ENCODE measurements around the gene B3GALT6.
"Not testable (repeated sequence)": the region's sequence is repeated elsewhere in the genome, so short reads cannot be mapped to it uniquely, and the experiment has no call there.

Gene B3GALT6

DNA sequence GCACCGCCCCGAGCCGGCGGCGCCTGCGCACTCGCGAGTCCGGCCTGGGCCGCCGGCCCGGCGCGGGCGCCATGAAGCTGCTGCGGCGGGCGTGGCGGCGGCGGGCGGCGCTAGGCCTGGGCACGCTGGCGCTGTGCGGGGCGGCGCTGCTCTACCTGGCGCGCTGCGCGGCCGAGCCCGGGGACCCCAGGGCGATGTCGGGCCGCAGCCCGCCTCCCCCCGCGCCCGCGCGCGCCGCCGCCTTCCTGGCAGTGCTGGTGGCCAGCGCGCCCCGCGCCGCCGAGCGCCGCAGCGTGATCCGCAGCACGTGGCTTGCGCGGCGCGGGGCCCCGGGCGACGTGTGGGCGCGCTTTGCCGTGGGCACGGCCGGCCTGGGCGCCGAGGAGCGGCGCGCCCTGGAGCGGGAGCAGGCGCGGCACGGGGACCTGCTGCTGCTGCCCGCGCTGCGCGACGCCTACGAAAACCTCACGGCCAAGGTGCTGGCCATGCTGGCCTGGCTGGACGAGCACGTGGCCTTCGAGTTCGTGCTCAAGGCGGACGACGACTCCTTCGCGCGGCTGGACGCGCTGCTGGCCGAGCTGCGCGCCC, at the start of gene B3GALT6:
Gene B3GALT6, plus strand, starts transcription at position 30 of the 588 bp plus-strand sequence. Its CDS starts 42 bp downstream, at position 72.
- FAIRE-seq: no peak

DNA sequence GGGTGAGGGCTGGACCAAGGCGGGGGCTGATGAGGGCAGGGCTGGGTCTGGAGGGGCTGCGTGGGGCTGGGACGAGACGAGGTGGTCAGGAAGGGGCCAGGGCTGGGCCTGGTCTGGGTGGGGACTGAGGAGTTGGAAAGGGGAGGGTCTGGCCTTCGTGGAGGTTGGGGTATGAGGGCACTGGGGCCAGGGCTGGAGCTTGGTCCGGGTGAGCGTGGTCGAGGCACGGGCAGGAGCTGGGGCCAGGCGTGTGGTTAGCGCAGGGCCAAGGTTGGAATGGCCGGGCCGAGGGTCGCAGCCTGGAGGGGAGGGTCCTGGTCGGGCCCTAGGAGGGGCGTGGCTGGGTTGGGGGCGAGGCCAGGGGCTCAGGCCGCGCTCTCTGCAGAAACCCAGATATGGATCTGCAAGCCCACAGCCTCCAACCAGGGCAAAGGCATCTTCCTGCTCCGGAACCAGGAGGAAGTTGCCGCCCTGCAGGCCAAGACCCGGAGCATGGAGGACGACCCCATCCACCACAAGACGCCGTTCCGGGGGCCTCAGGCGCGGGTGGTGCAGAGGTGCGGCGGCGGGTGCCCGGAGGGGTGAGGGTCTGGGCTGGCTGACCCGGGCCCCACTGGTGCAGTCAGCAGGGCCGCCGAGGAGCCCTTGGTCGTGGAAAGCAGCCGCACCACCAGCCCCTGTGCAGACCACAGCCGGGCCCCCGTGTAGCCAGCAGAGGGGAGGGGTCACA, 49.4 kb upstream of the B3GALT6 start:
- FAIRE-seq: no peak

DNA sequence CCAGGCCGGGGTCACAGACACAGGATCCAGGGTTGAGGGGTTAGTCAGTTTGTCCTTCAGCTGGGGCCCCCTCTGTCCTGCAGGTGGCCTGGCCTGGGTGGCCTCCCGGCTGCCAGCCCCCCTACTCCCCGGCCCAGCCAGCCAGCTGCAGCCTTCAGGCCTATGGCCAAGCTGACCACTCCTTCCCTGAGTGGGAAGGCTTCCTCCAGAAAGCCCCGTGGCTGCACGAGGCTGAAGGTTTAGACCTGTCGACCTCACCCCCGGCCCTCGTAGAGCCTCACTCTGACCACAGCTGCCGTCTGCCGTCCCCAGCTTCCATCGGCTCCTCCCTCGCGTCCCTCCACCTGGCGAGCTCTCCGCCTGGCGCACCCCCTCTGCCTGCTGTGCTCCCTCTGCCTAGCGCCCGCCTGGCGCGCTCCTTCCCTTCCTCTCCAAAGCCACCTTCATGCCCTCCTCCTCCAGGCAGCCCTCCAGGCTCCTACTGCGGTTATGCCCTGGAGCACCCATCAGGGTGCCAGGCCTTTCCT, 48.8 kb upstream of the B3GALT6 start:
- FAIRE-seq: no peak

DNA sequence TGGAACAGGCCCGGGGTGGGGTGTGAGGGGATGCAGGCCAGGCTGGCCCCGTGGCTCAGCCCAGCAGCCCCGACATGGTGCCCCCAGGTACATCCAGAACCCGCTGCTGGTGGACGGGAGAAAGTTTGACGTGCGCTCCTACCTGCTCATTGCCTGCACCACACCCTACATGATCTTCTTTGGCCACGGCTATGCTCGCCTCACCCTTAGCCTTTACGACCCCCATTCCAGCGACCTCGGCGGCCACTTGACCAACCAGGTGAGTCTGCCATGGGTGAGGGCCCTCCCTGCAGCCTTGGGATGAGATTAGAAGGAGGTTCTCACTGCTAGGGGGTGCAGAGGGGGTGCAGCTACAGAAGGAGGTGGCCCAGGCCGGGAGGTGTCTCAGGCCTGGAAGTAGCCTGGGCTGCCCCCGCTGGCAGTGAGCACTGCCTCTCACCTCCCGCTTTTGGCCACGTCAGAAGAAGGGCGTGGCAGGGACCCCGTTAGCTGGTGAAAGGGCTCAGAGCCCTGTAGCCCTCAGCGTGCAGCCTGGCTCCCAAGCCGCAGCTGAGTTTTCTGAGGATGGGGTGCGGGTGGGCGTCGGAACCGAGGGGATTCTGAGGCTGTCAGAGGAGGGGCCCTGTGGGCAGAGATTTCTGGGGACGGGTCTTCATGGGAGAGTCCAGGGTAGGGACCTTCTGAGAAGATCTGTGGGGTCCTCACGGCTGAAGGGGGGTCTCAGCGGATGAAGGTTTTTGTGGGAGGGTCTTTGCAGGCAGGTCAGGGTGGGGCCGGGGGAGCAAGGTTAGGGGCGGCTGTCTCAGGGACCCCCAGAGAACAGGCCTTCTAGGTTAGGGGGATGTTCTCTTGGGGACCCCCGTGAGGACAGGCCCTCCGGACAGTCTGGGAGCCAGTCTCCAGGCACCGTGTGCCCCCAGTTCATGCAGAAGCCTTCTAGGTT, 47.9 kb upstream of the B3GALT6 start:
- no peak for FAIRE-seq

DNA sequence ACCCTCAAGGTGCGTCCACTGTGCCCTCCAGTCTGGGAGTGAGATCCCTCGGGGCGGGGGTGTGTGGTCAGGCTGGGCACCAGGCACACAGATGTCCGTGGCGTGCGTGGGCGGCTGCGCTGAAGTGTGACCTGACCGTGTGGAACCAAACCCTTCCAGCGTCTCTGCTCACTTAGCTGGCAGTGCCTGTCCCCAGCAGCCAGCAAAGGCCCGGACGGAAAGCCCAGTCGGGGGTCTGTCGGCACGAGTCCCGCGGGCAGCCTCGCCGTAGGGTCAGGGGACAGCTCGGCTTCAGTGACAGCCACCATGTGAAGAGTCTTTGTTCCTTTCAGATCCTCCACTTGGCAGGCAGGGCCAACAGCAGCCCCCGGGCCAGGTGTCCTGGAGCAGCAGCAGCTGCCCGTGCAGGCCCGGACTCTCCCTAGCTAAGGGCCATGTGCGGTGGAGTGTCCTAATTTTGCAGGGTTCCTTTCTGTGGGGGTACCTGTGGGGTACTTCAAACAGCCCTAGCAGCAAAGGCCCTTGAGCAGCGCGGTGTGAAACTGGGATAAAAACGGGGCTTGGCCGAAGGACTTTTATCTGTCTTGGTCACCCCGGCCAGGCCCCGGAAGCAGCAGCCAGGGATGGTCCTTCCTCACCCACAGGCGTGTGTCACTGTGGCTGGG, 46.8 kb upstream of the B3GALT6 start:
- no peak for FAIRE-seq

DNA sequence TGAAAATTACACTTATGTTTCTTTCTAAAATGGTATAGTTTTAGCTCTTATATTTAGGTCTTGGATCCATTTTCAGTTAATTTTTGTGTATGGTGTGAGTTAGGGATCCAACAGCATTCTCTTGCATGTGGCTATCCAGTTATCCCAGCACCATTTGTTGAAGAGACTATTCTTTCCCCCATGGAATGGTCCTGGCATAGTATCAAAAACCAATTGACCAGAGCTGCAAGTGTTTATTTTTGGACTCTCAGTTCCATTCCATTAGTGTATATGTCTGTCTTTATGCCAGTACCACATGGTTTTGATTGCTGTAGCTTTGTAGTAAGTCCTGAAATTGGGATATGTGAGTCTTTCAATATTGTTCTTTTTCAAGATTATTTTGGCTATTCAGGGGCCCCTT, 44.1 kb upstream of the B3GALT6 start:
- no peak for FAIRE-seq

DNA sequence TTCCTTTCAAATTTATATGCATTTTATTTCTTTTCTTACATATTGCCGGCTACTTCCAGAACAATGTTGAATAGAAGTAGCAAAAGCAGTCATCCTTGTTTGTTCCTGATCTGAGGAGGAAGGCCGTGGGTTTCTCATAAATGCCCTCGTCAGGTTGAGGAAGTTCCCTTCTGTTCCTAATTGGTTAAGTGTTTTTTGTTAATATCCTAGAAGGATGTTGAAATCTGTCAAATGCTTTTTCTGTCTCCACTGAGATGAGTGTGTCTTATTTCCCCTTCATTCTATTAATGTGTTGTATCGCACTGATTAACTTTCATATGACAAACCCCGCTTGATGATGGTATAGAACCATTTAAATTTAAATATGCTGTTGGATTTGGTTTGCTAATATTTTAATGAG, 42.9 kb upstream of the B3GALT6 start:
- FAIRE-seq: no peak

DNA sequence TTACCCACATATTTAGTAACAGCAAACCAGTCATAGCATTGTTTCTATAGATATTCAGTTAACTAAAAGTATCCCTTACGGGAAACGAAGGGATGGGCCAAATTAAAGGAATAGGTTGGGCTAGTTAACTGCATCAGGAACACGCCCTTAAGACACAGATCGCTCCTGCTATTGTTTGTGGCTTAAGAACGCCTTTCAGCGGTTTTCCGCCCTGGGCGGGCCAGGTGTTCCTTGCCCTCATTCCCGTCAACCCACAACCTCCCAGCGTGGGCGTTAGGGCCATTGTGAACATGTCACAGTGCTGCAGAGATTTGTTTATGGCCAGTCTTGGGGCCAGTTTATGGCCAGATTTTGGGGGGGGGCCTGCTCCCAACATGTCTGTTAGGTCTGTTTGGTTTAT, 40.3 kb upstream of the B3GALT6 start:
- FAIRE-seq: no peak

DNA sequence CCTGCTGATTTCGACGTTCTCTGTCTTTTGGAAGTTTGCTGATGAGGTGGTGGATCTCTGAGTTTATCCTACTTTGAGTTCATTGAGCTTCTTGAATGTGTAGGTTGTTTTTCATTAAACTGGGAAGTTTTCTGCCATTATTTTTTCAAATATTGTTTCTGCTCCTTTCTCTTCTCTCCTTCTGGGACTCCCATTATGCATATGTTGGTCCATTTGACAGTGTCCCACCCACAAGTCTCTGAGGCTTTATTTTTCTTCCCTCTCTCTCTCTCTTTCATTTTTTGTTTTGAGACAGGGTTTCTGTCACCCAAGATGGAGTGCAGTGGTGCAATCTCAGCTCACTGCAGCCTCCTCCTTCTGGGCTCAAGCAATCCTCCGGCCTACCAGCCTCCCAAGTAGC, 37.3 kb upstream of the B3GALT6 start:
- FAIRE-seq: no peak

DNA sequence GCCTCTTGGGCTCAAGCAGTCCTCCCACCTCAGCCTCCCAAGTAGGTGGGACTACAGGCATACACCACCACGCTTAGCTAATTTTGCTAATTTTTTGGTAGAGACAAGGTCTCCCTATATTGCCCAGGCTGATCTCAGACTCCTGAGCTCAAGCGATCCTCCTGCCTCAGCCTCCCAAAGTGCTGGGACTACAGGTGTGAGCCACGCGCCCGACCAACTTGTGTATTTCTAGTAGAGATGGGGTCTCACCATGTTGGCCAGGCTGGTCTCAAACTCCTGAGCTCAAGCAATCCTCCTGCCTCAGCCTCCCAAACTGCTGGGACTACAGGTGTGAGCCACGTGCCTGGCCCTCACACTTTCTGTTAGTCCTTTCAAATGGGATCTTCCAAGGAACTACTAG, 36.3 kb upstream of the B3GALT6 start:
- not testable (repeated sequence) for FAIRE-seq

DNA sequence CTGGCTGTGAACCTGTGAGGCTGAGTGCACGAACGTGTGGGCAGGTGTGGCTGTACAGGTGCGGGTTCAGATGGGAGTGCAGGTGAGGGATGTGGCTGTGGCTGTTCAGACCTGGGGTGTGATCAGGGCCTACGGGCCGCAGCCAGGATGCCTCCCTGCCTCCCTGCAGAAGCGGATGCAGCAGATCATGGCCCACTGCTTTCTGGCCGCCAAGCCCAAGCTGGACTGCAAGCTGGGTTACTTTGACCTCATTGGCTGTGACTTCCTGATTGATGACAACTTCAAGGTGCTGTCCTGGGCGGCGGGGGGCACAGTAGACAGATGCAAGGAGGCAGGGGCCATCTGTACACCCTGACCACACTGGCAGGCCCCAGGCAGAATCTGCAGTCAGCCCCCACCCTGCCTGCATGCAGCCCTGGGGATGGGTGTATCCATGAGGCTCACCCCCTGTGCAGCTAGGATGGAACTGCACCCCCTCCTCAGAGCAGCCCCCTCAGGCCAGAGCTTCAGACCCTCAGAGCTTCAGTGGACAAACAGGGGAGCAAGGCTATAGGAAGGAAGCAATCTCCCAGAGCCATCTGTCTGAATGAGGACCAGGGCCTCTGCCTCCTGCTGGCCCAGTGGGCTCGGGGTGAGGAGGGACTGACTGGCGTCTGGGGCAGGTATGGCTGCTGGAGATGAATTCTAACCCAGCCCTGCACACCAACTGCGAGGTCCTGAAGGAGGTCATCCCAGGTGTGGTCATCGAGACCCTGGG, 35.4 kb upstream of the B3GALT6 start:
- FAIRE-seq: no peak

DNA sequence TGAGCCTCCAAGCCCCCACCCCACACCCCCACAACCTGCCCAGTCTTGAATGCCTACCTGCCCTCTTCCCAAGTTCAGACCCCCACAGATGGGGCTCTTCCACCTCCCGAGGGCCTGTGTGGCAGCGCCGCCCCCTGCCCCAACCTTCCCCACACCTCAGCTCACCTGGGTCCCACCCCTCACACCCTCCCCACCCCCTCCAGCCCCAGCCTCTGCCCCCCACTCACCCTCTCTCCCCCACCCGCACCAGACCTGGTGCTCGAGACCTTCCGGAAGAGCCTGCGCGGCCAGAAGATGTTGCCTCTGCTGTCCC, 34.9 kb upstream of the B3GALT6 start:
- no peak for FAIRE-seq

DNA sequence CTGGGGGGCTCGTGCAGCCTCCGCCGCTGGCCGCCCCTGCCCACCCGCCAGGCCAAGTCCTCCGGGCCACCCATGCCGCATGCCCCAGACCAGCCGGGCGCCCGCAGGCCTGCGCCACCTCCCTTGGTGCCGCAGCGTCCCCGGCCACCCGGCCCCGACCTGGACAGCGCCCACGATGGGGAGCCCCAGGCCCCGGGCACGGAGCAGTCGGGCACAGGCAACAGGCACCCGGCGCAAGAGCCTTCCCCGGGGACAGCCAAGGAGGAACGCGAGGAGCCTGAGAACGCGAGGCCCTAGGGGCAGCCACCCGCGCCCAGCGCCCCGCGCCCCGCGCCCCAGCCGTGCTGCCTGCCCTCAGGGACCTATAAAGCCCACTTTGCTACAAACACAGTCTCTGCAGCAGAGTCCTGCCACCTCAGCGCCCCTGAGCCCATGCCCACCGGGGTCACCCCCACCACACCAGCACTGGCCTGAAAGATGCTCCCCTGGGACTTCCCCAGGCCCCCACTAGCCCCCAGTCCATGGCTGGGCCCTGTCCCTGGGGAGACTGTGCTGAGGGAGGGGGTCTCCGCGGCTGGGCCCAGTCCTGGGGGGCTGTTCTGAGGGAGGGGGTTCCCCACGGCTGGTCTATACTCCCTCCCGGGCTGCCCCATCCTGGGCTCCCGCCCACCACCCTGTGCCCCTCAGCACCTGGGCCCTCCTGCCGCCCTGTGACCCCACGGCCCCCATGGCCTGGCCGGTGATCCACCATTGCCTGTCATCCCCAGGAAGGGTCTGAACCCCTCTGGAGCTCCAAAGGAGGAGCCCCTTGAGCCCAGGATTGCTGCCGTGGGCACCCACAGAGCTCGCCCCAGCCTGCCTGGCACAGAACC, 34.2 kb upstream of the B3GALT6 start:
- no peak for FAIRE-seq

DNA sequence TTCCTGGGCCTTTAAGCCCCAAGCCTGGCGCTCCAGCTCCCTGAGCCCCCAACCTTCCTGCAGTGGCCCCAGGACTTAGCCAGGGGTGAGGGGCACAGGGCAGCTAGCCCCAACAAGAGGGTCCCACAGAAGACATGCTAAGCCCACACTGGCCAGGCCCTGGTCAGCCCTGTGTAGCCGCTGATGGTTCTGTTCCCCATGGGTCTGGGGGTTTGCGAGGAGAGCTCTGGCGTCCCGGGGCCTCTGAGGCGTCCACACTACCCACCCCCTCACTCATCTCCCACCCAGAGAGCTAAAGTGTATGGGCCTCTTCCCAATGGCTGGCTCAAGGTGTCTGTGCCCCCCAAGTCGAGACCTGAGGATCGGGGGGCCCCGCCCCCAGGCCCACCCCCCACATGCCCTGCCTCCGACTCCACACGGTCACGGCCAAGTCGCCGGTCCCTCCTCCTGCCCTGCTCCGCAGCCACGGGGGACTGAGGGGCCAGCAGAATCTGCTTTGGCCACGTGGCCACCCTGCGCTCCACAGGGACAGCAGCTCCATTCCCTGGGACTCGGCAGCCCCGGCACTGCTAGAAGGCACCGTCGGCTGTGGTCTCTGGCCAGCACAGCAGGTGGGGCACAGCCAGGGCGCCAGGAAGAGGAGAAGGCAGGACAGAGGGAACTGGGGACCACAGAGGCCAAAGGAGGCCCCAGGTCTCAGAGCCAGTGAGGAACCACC, 33.5 kb upstream of the B3GALT6 start:
- FAIRE-seq: no peak

DNA sequence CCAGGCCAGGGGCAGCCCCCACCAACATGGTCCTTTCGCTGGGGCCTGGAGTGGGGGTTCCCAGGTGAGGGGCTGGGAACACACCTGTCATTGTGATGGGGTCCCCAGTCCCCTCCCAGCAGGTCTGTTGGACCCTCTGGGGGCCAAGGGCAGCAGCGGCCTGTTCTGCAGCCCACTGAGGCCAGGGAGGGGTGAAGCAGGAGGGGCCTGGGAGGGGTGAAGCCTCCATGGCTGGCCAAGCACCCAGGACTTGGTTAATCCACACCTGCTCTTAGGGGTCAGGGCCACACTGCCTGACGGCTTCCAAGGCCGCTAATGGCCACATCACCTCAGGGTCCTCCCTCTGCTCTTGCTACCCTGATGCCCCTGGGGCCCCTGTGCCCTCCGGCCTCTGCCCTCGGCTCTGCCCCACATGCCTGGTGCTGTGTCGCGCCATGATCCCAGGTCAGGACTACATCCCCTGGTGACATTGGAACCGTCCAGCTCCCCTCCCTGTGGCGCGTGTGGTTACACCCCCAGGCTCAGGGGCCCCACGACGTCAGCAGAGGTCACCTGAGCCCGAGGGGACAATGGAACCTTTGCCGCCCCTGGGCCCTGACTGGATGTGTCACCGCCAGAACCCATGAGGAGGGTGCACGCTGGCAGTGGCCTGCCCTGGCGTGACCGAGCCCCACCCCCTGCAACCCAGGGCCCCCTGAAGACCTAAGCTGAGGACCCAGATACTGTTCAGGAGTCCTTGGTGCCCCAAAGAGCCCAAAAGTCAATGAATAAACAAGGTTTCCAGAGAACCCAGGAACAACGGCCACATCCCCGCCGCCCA, 32.7 kb upstream of the B3GALT6 start:
- no peak for FAIRE-seq

DNA sequence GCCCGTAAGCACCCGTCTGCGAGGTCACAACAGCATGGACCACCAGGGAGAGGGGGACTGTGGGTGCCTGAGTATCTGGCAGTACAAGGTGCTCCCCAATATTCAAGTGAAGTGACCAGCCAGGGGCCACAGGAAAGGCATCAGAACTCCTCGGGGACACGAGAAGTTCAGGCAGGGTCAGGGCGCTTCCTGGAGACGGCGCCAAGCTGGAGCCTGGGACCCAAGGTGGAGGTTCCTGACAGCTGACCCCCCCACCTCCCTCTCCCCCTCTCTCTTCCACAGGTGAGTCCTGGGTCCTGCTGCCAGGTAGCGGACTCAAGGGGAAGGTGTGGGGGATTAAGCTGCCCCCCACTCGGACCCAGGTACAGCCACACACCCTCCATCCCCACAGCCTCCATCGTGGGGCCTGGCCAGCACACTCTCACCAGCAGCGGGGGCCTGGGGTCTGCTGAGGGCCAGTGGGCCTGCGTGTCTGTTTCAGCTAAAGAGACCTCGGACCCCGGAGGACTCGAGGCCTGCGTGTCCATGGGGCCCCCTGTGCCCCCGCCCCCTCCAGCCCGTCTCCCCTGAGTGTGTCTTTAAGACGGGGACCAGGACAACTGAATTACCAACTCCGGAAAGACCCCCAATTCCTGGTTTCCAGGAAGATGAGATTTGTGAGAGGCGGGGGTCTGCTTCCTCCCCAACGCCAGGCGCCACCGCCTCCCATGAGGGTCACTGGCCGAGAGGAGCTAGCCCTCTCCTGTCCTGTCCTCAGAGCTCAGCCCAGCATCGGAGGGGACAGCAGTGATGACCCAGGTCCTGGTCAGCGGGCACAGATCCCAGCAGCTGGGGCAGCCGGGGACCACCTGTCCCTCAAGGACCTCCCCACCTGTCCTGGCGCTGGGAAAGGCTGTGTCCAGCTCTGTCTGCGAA, 31.8 kb upstream of the B3GALT6 start:
- no peak for FAIRE-seq

DNA sequence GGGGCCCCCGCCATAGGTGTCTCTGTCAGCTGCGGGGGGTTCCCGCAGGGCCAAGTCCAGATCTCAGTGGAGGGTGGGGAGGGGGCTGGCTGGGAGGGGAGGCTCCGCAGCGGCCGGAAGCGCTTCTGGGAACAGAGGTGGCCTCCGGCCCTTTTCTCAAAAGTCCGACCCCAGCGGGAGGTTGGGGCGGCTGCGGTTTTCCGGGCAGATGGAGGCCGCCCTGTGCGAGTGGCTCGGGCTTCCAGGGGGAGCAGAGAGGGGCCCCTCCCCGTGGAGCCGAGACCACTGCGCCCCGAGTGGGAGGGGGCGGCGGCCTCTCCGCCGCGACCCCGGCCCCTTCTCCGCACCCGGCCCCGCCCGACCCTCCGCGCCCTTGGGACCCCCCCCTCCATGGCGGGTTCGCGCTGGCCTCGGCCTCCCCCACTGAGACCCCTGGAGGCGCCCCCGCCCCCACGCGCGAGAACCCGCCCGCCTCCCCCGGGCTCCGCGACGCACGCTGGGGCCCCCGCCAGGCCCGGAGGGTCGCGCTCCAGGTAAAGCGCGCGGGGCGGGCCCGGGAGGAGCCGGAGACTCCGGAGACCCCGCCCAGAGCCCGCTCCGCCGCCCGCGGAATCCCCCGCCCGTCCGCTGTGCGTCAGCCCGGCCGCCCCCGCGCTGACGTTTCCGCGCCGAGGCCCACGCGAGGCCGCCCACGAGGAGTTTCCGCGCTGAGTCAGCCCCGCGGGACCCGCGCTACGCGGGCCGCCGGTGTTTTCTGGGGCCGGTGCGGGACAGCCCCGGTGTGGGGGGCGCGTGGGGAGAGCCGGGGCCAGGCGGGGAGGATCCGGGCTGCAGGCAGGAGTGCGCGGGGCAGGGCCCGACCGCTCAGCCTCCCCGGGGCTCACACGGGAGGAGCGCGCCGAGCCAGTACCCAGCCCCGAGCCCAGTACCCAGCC, 30.9 kb upstream of the B3GALT6 start:
- FAIRE-seq: no peak
